GM13976 (cell line): Measurements from ENCODE around the gene COL4A1.

Experiments
- DNase-seq: peaks from one replicate; pipeline ENCODE4 v3.0.0; 2012; ENCODE audit warnings: low spot score
- CTCF ChIP-seq: IDR thresholded peaks from 2 replicates; pipeline ENCODE4 v1.5.1; 2012; ENCODE audit warnings: borderline replicate concordance, mild to moderate bottlenecking; ENCODE audit not compliant: insufficient read depth; ENCODE audit errors: extremely low read depth, missing control alignments, control extremely low read depth
- in situ Hi-C: fragments of 300-500 bp; cut with MboI; formaldehyde crosslinking; loops from one replicate; pipeline ENCODE4 v1.12.0; 2022; ENCODE audit warnings: low sequenced_read_pairs, mixed read lengths, inconsistent platforms; ENCODE audit not compliant: unreplicated experiment

COL4A1 gene

DNA sequence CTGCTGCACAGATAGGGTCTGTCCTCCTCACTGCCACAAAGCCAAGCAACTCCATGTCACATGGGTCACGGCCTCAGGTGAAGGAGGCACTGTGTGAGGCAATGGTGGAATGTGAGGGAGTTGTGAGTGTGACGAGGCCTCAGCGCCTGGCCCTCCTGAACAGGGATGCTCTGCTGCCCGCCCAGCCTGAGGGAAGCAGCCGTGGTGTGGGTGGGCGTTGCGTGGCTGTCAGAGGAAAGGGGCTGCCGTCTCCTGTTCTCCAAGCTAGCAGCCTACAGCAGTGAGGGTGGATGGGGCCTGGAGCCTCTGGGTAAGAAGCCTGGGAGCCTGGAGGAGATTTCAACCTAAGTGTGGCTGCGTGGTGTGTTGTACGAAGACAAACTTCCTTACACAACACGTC, 125.0 kb downstream of the COL4A1 start:
- in situ Hi-C loops: no loop called here
- no peak for TF ChIP-seq CTCF
- DNase-seq: no peak

- in situ Hi-C loops: no loop called here
Observed at GRCh38 chr13:110179857-110180147, 127.2 kb downstream of the COL4A1 start.

GRCh38 chr13:110179116-110179856, 127.7 kb downstream of the COL4A1 start:
- no peak for DNase-seq
- no peak for TF ChIP-seq CTCF
- in situ Hi-C loops: no loop called here

More at GRCh38 chr13:110179857-110180147, 127.2 kb downstream of the COL4A1 start:
- TF ChIP-seq CTCF: no peak
- DNase-seq: no peak

GRCh38 chr13:110177790-110178189, 129.2 kb downstream of the COL4A1 start:
- no peak for TF ChIP-seq CTCF
- in situ Hi-C loops: no loop called here
- no peak for DNase-seq

- DNase-seq: no peak
- no peak for TF ChIP-seq CTCF
- in situ Hi-C loops: no loop called here
Observed at GRCh38 chr13:110176431-110176830, 130.5 kb downstream of the COL4A1 start.

- no peak for TF ChIP-seq CTCF
- DNase-seq: no peak
- in situ Hi-C loops: no loop called here
Observed at GRCh38 chr13:110173247-110173818, 133.6 kb downstream of the COL4A1 start.
